ENCODE data around the gene ZNF618. TPM values are rescaled to one million over a fixed set of nuclear protein-coding genes. Genes with fewer than 3 reads are reported as not detected.

ZNF618 gene
- total and polyA plus RNA-seq, 8 donors = 5.1 to 14.0 (median 8.1) TPM

- Histone ChIP-seq H3K36me3 (peaks cover 0 to 6% (median 0%) of the 10 kb centered on the region in 3 donors), H3K9me3 (no peaks in the 10 kb centered on the region), H3K4me3 (no peak overlapping the region), H3K27me3 (no peaks in the 10 kb centered on the region), H3K4me1 (peaks cover under 1 to 11% (median 4%) of the 10 kb centered on the region in 3 donors), H3K27ac (no peak overlapping the region)
- peak; percentile 49 to 79 (median 66) for TF ChIP-seq CTCF (IDR thresholded peaks at IDR 0.05)
- intact Hi-C loops (cut with DNase I) = loop anchor here in 1 of 3 donors (5.0 kb wide), 1 partner anchor 156 kb away; no protein-coding TSS in a partner anchor
- peak in 5 of 6 donors; percentile 42 to 77 (median 62) for DNase-seq
- ATAC-seq = peak; percentile 51 to 88 (median 72)
- no peak for FAIRE-seq
- WGBS, 2 donors = 31 to 35% methylated on average over 5 of the region's 5 CpGs
These were observed 87.0 kb downstream of the ZNF618 start for GRCh38 chr9:113963017-113963620.

- H3K27ac ChIP-seq = peak overlapping the region in 1 of 4 donors; percentile 64
- intact Hi-C loops (cut with DNase I) = loop anchor here in 1 of 3 donors (5.0 kb wide), 1 partner anchor 157 kb away; no protein-coding TSS in a partner anchor
- peaks cover 0 to 5% (median 4%) of the 10 kb centered on the region in 3 donors for H3K4me1 ChIP-seq
These were observed 87.8 kb downstream of the ZNF618 start for GRCh38 chr9:113963696-113964494.

GRCh38 chr9:113964495-113965170 lies 88.5 kb downstream of the ZNF618 start:
- no peaks in the 10 kb centered on the region for H3K27me3 ChIP-seq
- H3K36me3 ChIP-seq = peaks cover 0 to 6% (median 0%) of the 10 kb centered on the region in 3 donors
- no peak overlapping the region for H3K4me3 ChIP-seq
- 69 to 74% methylated on average over 5 of the region's 5 CpGs for WGBS, 2 donors
- FAIRE-seq (no peak), ATAC-seq (no peak), DNase-seq (no peak)
- H3K4me1 ChIP-seq = peaks cover 0 to 5% (median 4%) of the 10 kb centered on the region in 3 donors
- TF ChIP-seq CTCF (IDR thresholded peaks at IDR 0.05) = no peak
- intact Hi-C loops (cut with DNase I) = loop anchor here in 1 of 3 donors (5.0 kb wide), 1 partner anchor 157 kb away; no protein-coding TSS in a partner anchor
- H3K9me3 ChIP-seq = no peaks in the 10 kb centered on the region
- H3K27ac ChIP-seq = peak overlapping the region in 1 of 4 donors; percentile 2

More at GRCh38 chr9:113963696-113964494, 87.8 kb downstream of the ZNF618 start:
- H3K4me3 ChIP-seq = no peak overlapping the region
- H3K27me3 ChIP-seq = no peaks in the 10 kb centered on the region
- no peak for TF ChIP-seq CTCF (IDR thresholded peaks at IDR 0.05)
- WGBS, 2 donors = 67 to 69% methylated on average over 17 of the region's 17 CpGs
- ATAC-seq = peak in 3 of 4 donors; percentile 12 to 41 (median 18)
- DNase-seq = no peak
- FAIRE-seq = no peak
- H3K36me3 ChIP-seq = peaks cover 0 to 6% (median 0%) of the 10 kb centered on the region in 3 donors
- H3K9me3 ChIP-seq = no peaks in the 10 kb centered on the region

DNA sequence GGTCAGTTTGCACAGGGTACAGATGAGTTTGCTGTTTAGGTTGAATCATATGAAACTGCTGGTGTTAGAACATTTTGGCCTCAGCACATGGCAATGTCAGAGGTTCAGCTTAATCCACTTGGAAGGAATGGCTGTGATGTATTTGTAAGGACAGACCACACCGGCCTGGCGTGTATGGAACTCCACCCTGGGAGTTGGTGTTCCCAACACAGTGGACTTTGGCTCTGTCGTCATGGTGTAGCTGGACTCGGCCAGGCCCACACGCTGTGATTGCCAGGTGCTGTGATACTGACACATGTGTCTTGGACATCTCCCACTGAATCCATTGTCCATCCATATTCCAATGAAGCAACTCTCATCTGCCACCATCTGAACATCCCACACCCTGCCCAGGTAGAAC lies 90.3 kb downstream of the ZNF618 start:
- intact Hi-C loops (cut with DNase I) = no loop called here
- ATAC-seq (peak; percentile 62 to 79 (median 73)), DNase-seq (peak in 2 of 6 donors; percentile 31 to 48), FAIRE-seq (no peak)
- peaks cover 0 to 5% (median 4%) of the 10 kb centered on the region in 3 donors for H3K4me1 ChIP-seq
- no peaks in the 10 kb centered on the region for H3K27me3 ChIP-seq
- no peak for TF ChIP-seq CTCF (IDR thresholded peaks at IDR 0.05)
- no peaks in the 10 kb centered on the region for H3K9me3 ChIP-seq
- no peaks in the 10 kb centered on the region for H3K36me3 ChIP-seq
- H3K27ac ChIP-seq = no peak overlapping the region
- H3K4me3 ChIP-seq = no peak overlapping the region
- 36 to 38% methylated on average over 5 of the region's 5 CpGs for WGBS, 2 donors
